Ishikawa (cell line): ENCODE data around the gene VCP.

Experiments used
- CREB1 ChIP-seq: IDR thresholded peaks from 2 replicates; pipeline ENCODE4 v1.6.1; 2012; ENCODE audit warnings: low read depth
- EGR1 ChIP-seq: IDR thresholded peaks from 2 replicates; pipeline ENCODE4 v1.6.1; 2012
- EP300 ChIP-seq: IDR thresholded peaks from 2 replicates; pipeline ENCODE4 v1.6.1; 2012; ENCODE audit warnings: borderline replicate concordance
- NFIC ChIP-seq: IDR thresholded peaks from 2 replicates; pipeline ENCODE4 v1.6.1; 2012
- RAD21 ChIP-seq: IDR thresholded peaks from 2 replicates; pipeline ENCODE4 v1.6.1; 2012; ENCODE audit warnings: low read depth
- TAF1 ChIP-seq: IDR thresholded peaks from 2 replicates; pipeline ENCODE4 v1.6.1; 2012; ENCODE audit warnings: low read depth, mild to moderate bottlenecking
- TCF12 ChIP-seq: IDR thresholded peaks from 2 replicates; pipeline ENCODE4 v1.6.1; 2012; ENCODE audit warnings: low read depth
- YY1 ChIP-seq: IDR thresholded peaks from 2 replicates; pipeline ENCODE4 v1.6.1; 2012; ENCODE audit warnings: low read depth
- ZBTB7A ChIP-seq: IDR thresholded peaks from 2 replicates; pipeline ENCODE4 v1.6.1; 2012; ENCODE audit warnings: low read depth
- TF ChIP-seq, protein P1 (sequence below): IDR thresholded peaks from 2 replicates; pipeline ENCODE4 v1.6.1; 2012
- TF ChIP-seq, protein P2 (sequence below): IDR thresholded peaks from 2 replicates; pipeline ENCODE4 v1.6.1; 2012; ENCODE audit warnings: low read depth, mild to moderate bottlenecking

DNA sequence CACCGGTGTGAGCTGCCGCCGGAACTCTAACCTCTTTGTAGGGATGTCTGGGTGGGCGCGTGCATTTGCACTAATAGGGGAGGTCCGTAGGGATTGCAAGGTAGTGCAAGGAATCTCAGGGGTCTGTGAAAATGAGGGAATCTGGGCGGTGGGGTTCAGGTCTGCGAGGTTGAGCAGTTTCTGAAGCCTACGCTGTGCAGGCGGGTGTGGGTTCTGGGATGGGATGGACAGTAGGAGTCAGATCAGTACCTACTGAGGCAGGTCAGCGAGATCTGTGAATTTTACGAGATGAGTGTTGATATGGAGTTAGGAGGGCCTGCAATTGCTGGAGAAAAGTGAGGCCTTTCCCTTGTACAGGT lies 44.1 kb upstream of the VCP start:
- TF ChIP-seq NFIC, result no peak
- no peak for TF ChIP-seq YY1
- TF ChIP-seq EGR1, result no peak
- TF ChIP-seq, protein P1, sequence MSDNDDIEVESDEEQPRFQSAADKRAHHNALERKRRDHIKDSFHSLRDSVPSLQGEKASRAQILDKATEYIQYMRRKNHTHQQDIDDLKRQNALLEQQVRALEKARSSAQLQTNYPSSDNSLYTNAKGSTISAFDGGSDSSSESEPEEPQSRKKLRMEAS, result no peak
- TF ChIP-seq TAF1, result no peak
- TF ChIP-seq EP300, result no peak
- no peak for TF ChIP-seq TCF12
- TF ChIP-seq ZBTB7A, result no peak
- TF ChIP-seq CREB1, result no peak
- no peak for TF ChIP-seq RAD21
- TF ChIP-seq, protein P2, sequence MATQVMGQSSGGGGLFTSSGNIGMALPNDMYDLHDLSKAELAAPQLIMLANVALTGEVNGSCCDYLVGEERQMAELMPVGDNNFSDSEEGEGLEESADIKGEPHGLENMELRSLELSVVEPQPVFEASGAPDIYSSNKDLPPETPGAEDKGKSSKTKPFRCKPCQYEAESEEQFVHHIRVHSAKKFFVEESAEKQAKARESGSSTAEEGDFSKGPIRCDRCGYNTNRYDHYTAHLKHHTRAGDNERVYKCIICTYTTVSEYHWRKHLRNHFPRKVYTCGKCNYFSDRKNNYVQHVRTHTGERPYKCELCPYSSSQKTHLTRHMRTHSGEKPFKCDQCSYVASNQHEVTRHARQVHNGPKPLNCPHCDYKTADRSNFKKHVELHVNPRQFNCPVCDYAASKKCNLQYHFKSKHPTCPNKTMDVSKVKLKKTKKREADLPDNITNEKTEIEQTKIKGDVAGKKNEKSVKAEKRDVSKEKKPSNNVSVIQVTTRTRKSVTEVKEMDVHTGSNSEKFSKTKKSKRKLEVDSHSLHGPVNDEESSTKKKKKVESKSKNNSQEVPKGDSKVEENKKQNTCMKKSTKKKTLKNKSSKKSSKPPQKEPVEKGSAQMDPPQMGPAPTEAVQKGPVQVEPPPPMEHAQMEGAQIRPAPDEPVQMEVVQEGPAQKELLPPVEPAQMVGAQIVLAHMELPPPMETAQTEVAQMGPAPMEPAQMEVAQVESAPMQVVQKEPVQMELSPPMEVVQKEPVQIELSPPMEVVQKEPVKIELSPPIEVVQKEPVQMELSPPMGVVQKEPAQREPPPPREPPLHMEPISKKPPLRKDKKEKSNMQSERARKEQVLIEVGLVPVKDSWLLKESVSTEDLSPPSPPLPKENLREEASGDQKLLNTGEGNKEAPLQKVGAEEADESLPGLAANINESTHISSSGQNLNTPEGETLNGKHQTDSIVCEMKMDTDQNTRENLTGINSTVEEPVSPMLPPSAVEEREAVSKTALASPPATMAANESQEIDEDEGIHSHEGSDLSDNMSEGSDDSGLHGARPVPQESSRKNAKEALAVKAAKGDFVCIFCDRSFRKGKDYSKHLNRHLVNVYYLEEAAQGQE, result no peak
